ENCODE measurements around the gene AAR2. TPM values are rescaled to one million over a fixed set of nuclear protein-coding genes. Genes with fewer than 3 reads are reported as not detected.

Gene AAR2
- total RNA-seq, 3 donors from 2014 or later (not counting 1 experiment from before 2014, with no cell fraction given): 22.6 to 26.5 (median 25.6) TPM

DNA sequence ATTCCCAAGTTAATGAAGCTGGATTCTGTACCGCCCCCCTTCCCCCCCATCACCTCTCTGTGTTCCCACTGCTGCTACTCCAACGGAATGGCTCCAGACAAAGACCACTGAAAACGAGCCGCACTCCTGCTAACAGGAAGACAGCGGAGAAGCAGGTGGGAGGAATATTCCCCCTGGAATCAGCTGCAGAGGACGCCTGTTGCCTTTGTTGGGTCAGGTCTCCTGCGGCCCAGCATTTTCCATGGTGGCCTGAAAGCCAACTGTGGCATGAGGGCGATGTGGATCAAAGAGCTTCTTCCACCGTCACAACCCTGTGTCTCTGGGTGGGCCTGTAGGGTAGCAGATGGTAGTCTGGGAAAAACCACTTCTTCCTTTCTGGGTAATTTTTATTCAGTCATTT is 16.8 kb downstream of the AAR2 start:
- Mint-ChIP-seq H3K27ac (no peak overlapping the region), H3K4me3 (no peak overlapping the region), H3K27me3 (ENCODE audit: low read depth in 2 of 2) (no peaks in the 10 kb centered on the region), H3K4me1 (peaks cover 26 to 33% of the 10 kb centered on the region in 2 donors), H3K36me3 (peaks cover 7% of the 10 kb centered on the region), H3K9me3 (no peaks in the 10 kb centered on the region)
- Histone ChIP-seq H3K27ac (ENCODE audit: low read length) (no peak overlapping the region), H3K36me3 (ENCODE audit: control insufficient read depth, insufficient read depth, low read length) (peaks cover 50% of the 10 kb centered on the region), H3K4me1 (ENCODE audit: control insufficient read depth, insufficient read depth, low read length) (no peaks in the 10 kb centered on the region), H3K9me3 (ENCODE audit: control insufficient read depth, insufficient read depth, low read length) (no peaks in the 10 kb centered on the region), H3K27me3 (ENCODE audit: control insufficient read depth, insufficient read depth, low read length) (no peaks in the 10 kb centered on the region), H3K4me3 (ENCODE audit: low read length) (no peak overlapping the region)
- WGBS (ENCODE audit: insufficient coverage): 98% methylated on average over 9 of the region's 9 CpGs
- intact Hi-C loops (cut with micrococcal nuclease): no loop called here
- DNase-seq: no peak
- no peak for ATAC-seq
- TF ChIP-seq, protein P1, sequence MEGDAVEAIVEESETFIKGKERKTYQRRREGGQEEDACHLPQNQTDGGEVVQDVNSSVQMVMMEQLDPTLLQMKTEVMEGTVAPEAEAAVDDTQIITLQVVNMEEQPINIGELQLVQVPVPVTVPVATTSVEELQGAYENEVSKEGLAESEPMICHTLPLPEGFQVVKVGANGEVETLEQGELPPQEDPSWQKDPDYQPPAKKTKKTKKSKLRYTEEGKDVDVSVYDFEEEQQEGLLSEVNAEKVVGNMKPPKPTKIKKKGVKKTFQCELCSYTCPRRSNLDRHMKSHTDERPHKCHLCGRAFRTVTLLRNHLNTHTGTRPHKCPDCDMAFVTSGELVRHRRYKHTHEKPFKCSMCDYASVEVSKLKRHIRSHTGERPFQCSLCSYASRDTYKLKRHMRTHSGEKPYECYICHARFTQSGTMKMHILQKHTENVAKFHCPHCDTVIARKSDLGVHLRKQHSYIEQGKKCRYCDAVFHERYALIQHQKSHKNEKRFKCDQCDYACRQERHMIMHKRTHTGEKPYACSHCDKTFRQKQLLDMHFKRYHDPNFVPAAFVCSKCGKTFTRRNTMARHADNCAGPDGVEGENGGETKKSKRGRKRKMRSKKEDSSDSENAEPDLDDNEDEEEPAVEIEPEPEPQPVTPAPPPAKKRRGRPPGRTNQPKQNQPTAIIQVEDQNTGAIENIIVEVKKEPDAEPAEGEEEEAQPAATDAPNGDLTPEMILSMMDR (IDR thresholded peaks at IDR 0.05): no peak

DNA sequence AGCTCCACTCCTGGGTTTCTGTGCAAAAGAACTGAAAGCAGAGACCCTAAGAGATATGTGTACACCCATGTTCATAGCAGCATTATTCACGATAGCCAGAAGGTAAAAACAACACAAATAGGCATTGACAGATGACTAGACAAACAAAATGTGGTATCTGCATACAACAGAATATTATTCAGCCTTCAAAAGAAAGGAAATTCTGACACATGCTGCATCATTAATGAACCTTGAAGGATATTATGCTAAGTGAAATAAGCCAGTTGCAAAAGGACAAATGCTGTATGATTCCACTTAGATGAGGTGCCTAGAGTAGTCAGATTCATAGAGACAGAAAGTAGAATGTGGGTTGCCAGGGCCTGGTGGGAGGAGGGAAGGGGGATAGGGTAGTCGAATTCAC is 17.8 kb downstream of the AAR2 start:
- no peak overlapping the region for H3K4me3 Mint-ChIP-seq
- intact Hi-C loops (cut with micrococcal nuclease): no loop called here
- H3K9me3 Mint-ChIP-seq: no peaks in the 10 kb centered on the region
- Histone ChIP-seq H3K9me3 (ENCODE audit: control insufficient read depth, insufficient read depth, low read length) (no peaks in the 10 kb centered on the region), H3K4me1 (ENCODE audit: control insufficient read depth, insufficient read depth, low read length) (no peaks in the 10 kb centered on the region), H3K27ac (ENCODE audit: low read length) (no peak overlapping the region), H3K27me3 (ENCODE audit: control insufficient read depth, insufficient read depth, low read length) (no peaks in the 10 kb centered on the region), H3K36me3 (ENCODE audit: control insufficient read depth, insufficient read depth, low read length) (peaks cover 42% of the 10 kb centered on the region), H3K4me3 (ENCODE audit: low read length) (no peak overlapping the region)
- no peaks in the 10 kb centered on the region for H3K27me3 Mint-ChIP-seq (ENCODE audit: low read depth in 2 of 2)
- H3K27ac Mint-ChIP-seq: no peak overlapping the region
- 85% methylated on average over 2 of the region's 2 CpGs for WGBS (ENCODE audit: insufficient coverage)
- TF ChIP-seq, protein P1 (IDR thresholded peaks at IDR 0.05): no peak
- ATAC-seq: no peak
- H3K4me1 Mint-ChIP-seq: peaks cover 18 to 26% of the 10 kb centered on the region in 2 donors
- DNase-seq: no peak
- no peaks in the 10 kb centered on the region for H3K36me3 Mint-ChIP-seq

DNA sequence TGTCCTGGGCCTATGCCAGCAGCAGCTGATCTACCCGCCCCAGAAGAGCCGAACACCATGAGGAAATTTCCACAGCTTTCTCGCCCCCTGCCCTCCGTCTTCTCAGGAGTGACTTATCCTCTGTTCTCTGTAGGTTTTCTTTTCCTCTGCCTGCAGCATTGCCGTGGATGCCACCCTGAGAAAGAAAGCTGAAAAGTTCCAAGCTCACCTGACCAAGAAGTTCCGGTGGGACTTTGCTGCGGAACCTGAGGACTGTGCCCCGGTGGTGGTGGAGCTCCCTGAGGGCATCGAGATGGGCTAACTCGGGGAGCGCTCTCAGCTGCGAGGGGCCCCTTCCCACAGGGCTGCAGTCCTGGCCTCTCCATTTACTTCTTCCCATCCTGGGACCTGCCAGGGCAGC is 19.2 kb downstream of the AAR2 start:
- peaks cover 31% of the 10 kb centered on the region for H3K36me3 ChIP-seq (ENCODE audit: control insufficient read depth, insufficient read depth, low read length)
- Mint-ChIP-seq H3K4me1 (peaks cover 11 to 16% of the 10 kb centered on the region in 2 donors), H3K27me3 (ENCODE audit: low read depth in 2 of 2) (no peaks in the 10 kb centered on the region), H3K9me3 (no peaks in the 10 kb centered on the region), H3K4me3 (no peak overlapping the region), H3K27ac (no peak overlapping the region), H3K36me3 (no peaks in the 10 kb centered on the region)
- DNase-seq (no peak), ATAC-seq (no peak)
- WGBS (ENCODE audit: insufficient coverage): 99% methylated on average over 12 of the region's 12 CpGs
- no peaks in the 10 kb centered on the region for H3K9me3 ChIP-seq (ENCODE audit: control insufficient read depth, insufficient read depth, low read length)
- H3K27ac ChIP-seq (ENCODE audit: low read length): no peak overlapping the region
- TF ChIP-seq, protein P1 (IDR thresholded peaks at IDR 0.05): no peak
- H3K27me3 ChIP-seq (ENCODE audit: control insufficient read depth, insufficient read depth, low read length): no peaks in the 10 kb centered on the region
- no peaks in the 10 kb centered on the region for H3K4me1 ChIP-seq (ENCODE audit: control insufficient read depth, insufficient read depth, low read length)
- H3K4me3 ChIP-seq (ENCODE audit: low read length): no peak overlapping the region
- intact Hi-C loops (cut with micrococcal nuclease): no loop called here

Measured in natural killer cell (primary cell).